IMR-90 (cell line): Measurements from ENCODE around the gene SELENOH. TPM values are rescaled to one million over a fixed set of nuclear protein-coding genes. Genes with fewer than 3 reads are reported as not detected.

Source experiments
- ATAC-seq: fragments of 200-7000 bp; cut with Tn5 transposase; 2 replicates; pipeline ENCODE4 v1.9.1; 2020; ENCODE audit warnings: low read depth, mild to moderate bottlenecking, moderate library complexity
- BruUV-seq: library from RNA; stranded (reverse); fragments of 400-500 nt; replicated peaks from 2 replicates; lab custom pipeline; 2021; lab: Mats Ljungman, UMichigan
- CTCF ChIA-PET: fragments of 300-600 bp; formaldehyde crosslinking; extraction: SDS; loops from one replicate; lab custom pipeline; 2021; ENCODE audit warnings: antibody characterized with exemption; lab: Yijun Ruan, JAX
- POLR2A ChIA-PET: fragments of 300-600 bp; sonication (Branson Sonifier 250); formaldehyde crosslinking; loops from one replicate; lab custom pipeline; 2022; ENCODE audit warnings: antibody characterized with exemption; ENCODE audit not compliant: unreplicated experiment; lab: Charles Lee
- DNase-seq: peaks from one replicate; pipeline ENCODE4 v3.0.0; 2013
- H2AFZ ChIP-seq: replicated peaks from 2 replicates; pipeline ENCODE3; 2013; ENCODE audit warnings: low read length, mild to moderate bottlenecking; ENCODE audit not compliant: poor library complexity
- H2AK5ac ChIP-seq: 2 replicates; pipeline ENCODE4 v1.6.1; 2013; ENCODE audit warnings: low read depth, low read length, inconsistent platforms
- H2AK9ac ChIP-seq: replicated peaks from 2 replicates; pipeline ENCODE3; 2013; ENCODE audit warnings: mild to moderate bottlenecking, low read depth, low read length, moderate library complexity; ENCODE audit not compliant: poor library complexity
- H2BK120ac ChIP-seq: 2 replicates; pipeline ENCODE4 v1.6.1; 2013; ENCODE audit warnings: low read depth, low read length, inconsistent platforms
- H2BK15ac ChIP-seq: 3 replicates; pipeline ENCODE4 v1.6.1; 2013; ENCODE audit warnings: low read depth, low read length, inconsistent platforms
- H2BK20ac ChIP-seq: 2 replicates; pipeline ENCODE4 v1.6.1; 2013; ENCODE audit warnings: low read depth, mild to moderate bottlenecking, inconsistent platforms, low read length, moderate library complexity
- H2BK5ac ChIP-seq: 2 replicates; pipeline ENCODE4 v1.6.1; 2013; ENCODE audit warnings: mild to moderate bottlenecking, low read depth, low read length, inconsistent platforms; ENCODE audit not compliant: poor library complexity, severe bottlenecking
- H3K14ac ChIP-seq: replicated peaks from 2 replicates; pipeline ENCODE4 v1.6.1; 2013; ENCODE audit warnings: low read depth, low read length, inconsistent platforms
- H3K18ac ChIP-seq: 2 replicates; pipeline ENCODE4 v1.6.1; 2013; ENCODE audit warnings: low read depth, low read length, control low read depth
- H3K23ac ChIP-seq: 2 replicates; pipeline ENCODE4 v1.6.1; 2013; ENCODE audit warnings: low read depth, low read length, inconsistent platforms
- H3K27ac ChIP-seq: 2 replicates; pipeline ENCODE4 v1.5.1; 2013; ENCODE audit warnings: mild to moderate bottlenecking, control low read depth, low read length; ENCODE audit not compliant: insufficient read depth
- H3K27me3 ChIP-seq: 2 replicates; pipeline ENCODE4 v1.6.1; 2013; ENCODE audit warnings: low read length; ENCODE audit not compliant: control insufficient read depth, insufficient read depth
- H3K36me3 ChIP-seq: 2 replicates; pipeline ENCODE4 v1.6.1; 2013; ENCODE audit warnings: low read length, mixed read lengths; ENCODE audit not compliant: control insufficient read depth, insufficient read depth
- H3K4ac ChIP-seq: 2 replicates; pipeline ENCODE4 v1.6.1; 2013; ENCODE audit warnings: low read depth, low read length, inconsistent platforms
- H3K4me1 ChIP-seq: 2 replicates; pipeline ENCODE4 v1.6.1; 2013; ENCODE audit warnings: low read length, mixed read lengths; ENCODE audit not compliant: control insufficient read depth, insufficient read depth
- H3K4me2 ChIP-seq: 2 replicates; pipeline ENCODE4 v1.6.1; 2013; ENCODE audit warnings: low read depth, mild to moderate bottlenecking, control low read depth, low read length, moderate library complexity
- H3K4me3 ChIP-seq: 2 replicates; pipeline ENCODE4 v1.5.1; 2013; ENCODE audit warnings: low read depth, mild to moderate bottlenecking, control low read depth, low read length, moderate library complexity; ENCODE audit not compliant: insufficient read depth
- H3K56ac ChIP-seq: 2 replicates; pipeline ENCODE4 v1.6.1; 2013; ENCODE audit warnings: low read length, inconsistent platforms; ENCODE audit not compliant: insufficient read depth; ENCODE audit errors: extremely low read depth
- H3K79me1 ChIP-seq, 2 experiments: 2 replicates each; pipeline ENCODE4 v1.6.1; 2013; ENCODE audit warnings: low read length in 2 of 2, inconsistent platforms in 1 of 2, low read depth in 1 of 2
- H3K9ac ChIP-seq: 2 replicates; pipeline ENCODE4 v1.6.1; 2013; ENCODE audit warnings: low read depth, low read length, control low read depth
- H3K9me1 ChIP-seq: 2 replicates; pipeline ENCODE4 v1.6.1; 2013; ENCODE audit warnings: low read length, inconsistent platforms; ENCODE audit not compliant: insufficient read depth
- H3K9me3 ChIP-seq: 2 replicates; pipeline ENCODE4 v1.6.1; 2013; ENCODE audit warnings: low read length; ENCODE audit not compliant: control insufficient read depth, insufficient read depth
- H4K20me1 ChIP-seq: 2 replicates; pipeline ENCODE4 v1.6.1; 2013; ENCODE audit warnings: low read length, inconsistent platforms; ENCODE audit not compliant: insufficient read depth
- H4K5ac ChIP-seq: 2 replicates; pipeline ENCODE4 v1.6.1; 2013; ENCODE audit warnings: mild to moderate bottlenecking, low read depth, low read length, control low read depth
- H4K8ac ChIP-seq, 2 experiments: 2 replicates each; pipeline ENCODE4 v1.6.1; 2013; ENCODE audit warnings: low read depth in 2 of 2, low read length in 2 of 2, control low read depth in 1 of 2, inconsistent platforms in 1 of 2
- H4K91ac ChIP-seq: 2 replicates; pipeline ENCODE4 v1.6.1; 2013; ENCODE audit warnings: low read depth, low read length, inconsistent platforms; ENCODE audit not compliant: insufficient read depth
- BHLHE40 ChIP-seq: fragments of 150-350 bp; IDR thresholded peaks from 2 replicates; pipeline ENCODE4 v1.6.1; 2016; ENCODE audit warnings: mild to moderate bottlenecking, low read depth, low read length
- CHD1 ChIP-seq: IDR thresholded peaks from 2 replicates; pipeline ENCODE4 v1.6.1; 2012; ENCODE audit warnings: low read depth, low read length, improper control_type of control experiment
- MAFK ChIP-seq: IDR thresholded peaks from 2 replicates; pipeline ENCODE4 v1.6.1; 2012; ENCODE audit warnings: low read depth, low read length, improper control_type of control experiment
- MAZ ChIP-seq: IDR thresholded peaks from 2 replicates; pipeline ENCODE4 v1.6.1; 2012; ENCODE audit warnings: low read depth, mild to moderate bottlenecking, low read length, improper control_type of control experiment, moderate library complexity, borderline replicate concordance
- POLR2A ChIP-seq: IDR thresholded peaks from 2 replicates; pipeline ENCODE4 v1.6.1; 2012; ENCODE audit warnings: mild to moderate bottlenecking, low read depth, low read length
- RAD21 ChIP-seq: IDR thresholded peaks from 2 replicates; pipeline ENCODE4 v1.6.1; 2012; ENCODE audit warnings: low read length, improper control_type of control experiment
- RCOR1 ChIP-seq: IDR thresholded peaks from 2 replicates; pipeline ENCODE4 v1.6.1; 2012; ENCODE audit warnings: mild to moderate bottlenecking, low read length, improper control_type of control experiment; ENCODE audit not compliant: insufficient replicate concordance
- RFX5 ChIP-seq: IDR thresholded peaks from 2 replicates; pipeline ENCODE4 v1.8.0; 2012; ENCODE audit warnings: low read depth, mild to moderate bottlenecking, low read length, moderate library complexity
- WGBS, 2 experiments: methylation state at CpG; one replicate each; pipeline versions ENCODE4 v1.1.5 to v1.1.7; 2013; ENCODE audit warnings: missing lambda C conversion rate in 2 of 2; ENCODE audit not compliant: insufficient read length in 1 of 2; ENCODE audit errors: extremely low coverage in 2 of 2; 5-methylcytosine and 5-hydroxymethylcytosine counted together
- dilution Hi-C: fragments of 300-500 bp; cut with HindIII; formaldehyde crosslinking; loops from one replicate; pipeline ENCODE4 v1.14.3; 2018; ENCODE audit warnings: low sequenced_read_pairs; ENCODE audit not compliant: unreplicated experiment
- in situ Hi-C: fragments of 300-500 bp; cut with MboI; formaldehyde crosslinking; loops from 3 replicates; pipeline ENCODE4 v1.14.3; 2019; ENCODE audit warnings: low sequenced_read_pairs, inconsistent platforms, mixed read lengths
- intact Hi-C: fragments of 100-400 bp; cut with micrococcal nuclease; formaldehyde crosslinking; loops from 2 replicates; pipeline ENCODE4 v1.10.0; 2022
- polyA plus RNA-seq, 3 experiments: library from polyadenylated mRNA; depleted of rRNA; stranded (reverse); fragments of >200 nt; gene quantifications; 2 replicates each; pipeline ENCODE4 v1.2.3, GENCODE V29; 2012; ENCODE audit warnings: low replicate concordance in 1 of 3
- total RNA-seq: library from RNA; depleted of rRNA; stranded (reverse); fragments of >200 nt; gene quantifications from 2 replicates; pipeline ENCODE4 v1.2.3, GENCODE V29; 2012
- TF ChIP-seq, protein P1 (sequence below): fragments of 150-350 bp; IDR thresholded peaks from 2 replicates; pipeline ENCODE4 v1.6.1; 2016; ENCODE audit warnings: low read depth, mild to moderate bottlenecking, low read length, moderate library complexity, borderline replicate concordance
- TF ChIP-seq, protein P2 (sequence below): fragments of 150-350 bp; IDR thresholded peaks from 2 replicates; pipeline ENCODE4 v1.6.1; 2017; ENCODE audit warnings: mild to moderate bottlenecking, antibody characterized with exemption, low read length, low read depth
- TF ChIP-seq, protein P3 (sequence below): conservative IDR thresholded peaks from 2 replicates; pipeline ENCODE4 v1.5.1; 2012; ENCODE audit warnings: mild to moderate bottlenecking, low read depth, low read length, improper control_type of control experiment

The SELENOH gene
- total and polyA plus RNA-seq, 2 of the 4 experiments (the other 2 are of a cell fraction): 40.3 to 107 TPM

DNA sequence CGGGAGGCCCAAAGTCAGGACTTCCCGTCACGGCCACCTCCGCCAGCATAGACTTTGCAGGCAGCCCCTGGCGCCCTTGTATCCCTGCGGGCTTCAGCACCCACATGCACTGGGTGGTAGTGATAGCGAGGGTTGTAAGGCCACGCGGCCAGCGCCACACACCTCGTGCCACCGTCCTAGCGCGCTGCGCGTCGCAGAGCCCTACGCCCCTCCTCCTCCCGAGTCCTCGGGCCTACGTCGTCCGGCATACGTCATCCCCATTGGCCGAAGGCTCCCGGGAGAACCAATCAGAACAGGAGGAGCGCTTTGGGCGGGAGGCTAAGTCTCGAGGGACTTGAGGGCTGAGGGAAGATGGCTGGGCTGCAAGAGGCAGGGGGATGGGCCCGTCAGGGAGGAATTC is 11.7 kb downstream of the SELENOH start:
- H3K9me1 ChIP-seq: no peaks in the 10 kb centered on the region
- no peak overlapping the region for H3K4ac ChIP-seq
- ChIA-PET CTCF (no interaction called here), POLR2A (no interaction called here)
- H3K36me3 ChIP-seq: no peaks in the 10 kb centered on the region
- TF ChIP-seq, protein P1, sequence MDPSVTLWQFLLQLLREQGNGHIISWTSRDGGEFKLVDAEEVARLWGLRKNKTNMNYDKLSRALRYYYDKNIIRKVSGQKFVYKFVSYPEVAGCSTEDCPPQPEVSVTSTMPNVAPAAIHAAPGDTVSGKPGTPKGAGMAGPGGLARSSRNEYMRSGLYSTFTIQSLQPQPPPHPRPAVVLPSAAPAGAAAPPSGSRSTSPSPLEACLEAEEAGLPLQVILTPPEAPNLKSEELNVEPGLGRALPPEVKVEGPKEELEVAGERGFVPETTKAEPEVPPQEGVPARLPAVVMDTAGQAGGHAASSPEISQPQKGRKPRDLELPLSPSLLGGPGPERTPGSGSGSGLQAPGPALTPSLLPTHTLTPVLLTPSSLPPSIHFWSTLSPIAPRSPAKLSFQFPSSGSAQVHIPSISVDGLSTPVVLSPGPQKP: no peak
- TF ChIP-seq MAFK (no peak), CHD1 (no peak), RFX5 (no peak), MAZ (no peak), POLR2A (no peak), RAD21 (no peak), RCOR1 (no peak), BHLHE40 (no peak)
- TF ChIP-seq, protein P2, sequence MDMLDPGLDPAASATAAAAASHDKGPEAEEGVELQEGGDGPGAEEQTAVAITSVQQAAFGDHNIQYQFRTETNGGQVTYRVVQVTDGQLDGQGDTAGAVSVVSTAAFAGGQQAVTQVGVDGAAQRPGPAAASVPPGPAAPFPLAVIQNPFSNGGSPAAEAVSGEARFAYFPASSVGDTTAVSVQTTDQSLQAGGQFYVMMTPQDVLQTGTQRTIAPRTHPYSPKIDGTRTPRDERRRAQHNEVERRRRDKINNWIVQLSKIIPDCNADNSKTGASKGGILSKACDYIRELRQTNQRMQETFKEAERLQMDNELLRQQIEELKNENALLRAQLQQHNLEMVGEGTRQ: no peak
- TF ChIP-seq, protein P3, sequence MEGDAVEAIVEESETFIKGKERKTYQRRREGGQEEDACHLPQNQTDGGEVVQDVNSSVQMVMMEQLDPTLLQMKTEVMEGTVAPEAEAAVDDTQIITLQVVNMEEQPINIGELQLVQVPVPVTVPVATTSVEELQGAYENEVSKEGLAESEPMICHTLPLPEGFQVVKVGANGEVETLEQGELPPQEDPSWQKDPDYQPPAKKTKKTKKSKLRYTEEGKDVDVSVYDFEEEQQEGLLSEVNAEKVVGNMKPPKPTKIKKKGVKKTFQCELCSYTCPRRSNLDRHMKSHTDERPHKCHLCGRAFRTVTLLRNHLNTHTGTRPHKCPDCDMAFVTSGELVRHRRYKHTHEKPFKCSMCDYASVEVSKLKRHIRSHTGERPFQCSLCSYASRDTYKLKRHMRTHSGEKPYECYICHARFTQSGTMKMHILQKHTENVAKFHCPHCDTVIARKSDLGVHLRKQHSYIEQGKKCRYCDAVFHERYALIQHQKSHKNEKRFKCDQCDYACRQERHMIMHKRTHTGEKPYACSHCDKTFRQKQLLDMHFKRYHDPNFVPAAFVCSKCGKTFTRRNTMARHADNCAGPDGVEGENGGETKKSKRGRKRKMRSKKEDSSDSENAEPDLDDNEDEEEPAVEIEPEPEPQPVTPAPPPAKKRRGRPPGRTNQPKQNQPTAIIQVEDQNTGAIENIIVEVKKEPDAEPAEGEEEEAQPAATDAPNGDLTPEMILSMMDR: no peak
- no peak overlapping the region for H4K5ac ChIP-seq
- no peak overlapping the region for H3K14ac ChIP-seq
- no peak overlapping the region for H3K9ac ChIP-seq
- in situ Hi-C loops (no loop called here), dilution Hi-C loops (no loop called here), intact Hi-C loops (no loop called here)
- ATAC-seq: no peak
- no peak overlapping the region for H4K91ac ChIP-seq
- H3K56ac ChIP-seq: no peak overlapping the region
- peak overlapping the region; percentile 28 for H2AK9ac ChIP-seq
- no peak overlapping the region for H3K18ac ChIP-seq
- no peak overlapping the region for H2BK5ac ChIP-seq
- H2BK120ac ChIP-seq: no peak overlapping the region
- no peak overlapping the region for H4K8ac ChIP-seq
- no TSS peak for BruUV-seq
- no peak overlapping the region for H3K4me3 ChIP-seq
- H3K79me1 ChIP-seq: no peaks in the 10 kb centered on the region
- H2AFZ ChIP-seq: no peak overlapping the region
- H3K27me3 ChIP-seq: no peaks in the 10 kb centered on the region
- no peaks in the 10 kb centered on the region for H3K4me1 ChIP-seq
- no peak overlapping the region for H3K4me2 ChIP-seq
- no peaks in the 10 kb centered on the region for H3K9me3 ChIP-seq
- H3K27ac ChIP-seq: no peak overlapping the region
- 95% methylated on average over 8 of the region's 30 CpGs; no CpG with 5 or more reads in 1 of the 2 experiments for WGBS, 2 experiments
- H4K20me1 ChIP-seq: no peaks in the 10 kb centered on the region
- H2BK15ac ChIP-seq: no peak overlapping the region
- no peak overlapping the region for H2BK20ac ChIP-seq
- H2AK5ac ChIP-seq: no peak overlapping the region
- no peak for DNase-seq
- H3K23ac ChIP-seq: no peak overlapping the region
